ENCODE results near the gene JAZF1.

DNA sequence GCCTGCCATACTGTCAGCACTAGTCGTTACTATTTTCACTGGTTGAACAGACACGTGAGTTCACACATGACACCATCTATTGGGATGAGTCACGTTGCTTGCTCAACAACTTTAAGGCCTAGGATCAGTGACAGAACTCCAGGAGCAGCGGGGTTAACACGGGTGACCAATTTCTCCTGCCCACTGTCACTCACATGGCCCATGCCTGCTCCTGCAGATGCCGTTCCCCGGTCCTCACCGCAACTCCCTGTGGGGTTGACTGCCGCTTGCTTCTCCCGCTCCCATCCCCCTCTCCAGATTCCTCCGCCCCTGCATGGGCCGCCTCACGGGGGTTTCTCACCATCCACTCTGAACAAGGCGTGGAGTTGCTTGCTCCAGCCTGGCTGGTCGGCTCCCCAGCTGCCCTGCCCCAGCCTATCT lies 312.5 kb downstream of the JAZF1 start:
- TF ChIP-seq, protein P1, sequence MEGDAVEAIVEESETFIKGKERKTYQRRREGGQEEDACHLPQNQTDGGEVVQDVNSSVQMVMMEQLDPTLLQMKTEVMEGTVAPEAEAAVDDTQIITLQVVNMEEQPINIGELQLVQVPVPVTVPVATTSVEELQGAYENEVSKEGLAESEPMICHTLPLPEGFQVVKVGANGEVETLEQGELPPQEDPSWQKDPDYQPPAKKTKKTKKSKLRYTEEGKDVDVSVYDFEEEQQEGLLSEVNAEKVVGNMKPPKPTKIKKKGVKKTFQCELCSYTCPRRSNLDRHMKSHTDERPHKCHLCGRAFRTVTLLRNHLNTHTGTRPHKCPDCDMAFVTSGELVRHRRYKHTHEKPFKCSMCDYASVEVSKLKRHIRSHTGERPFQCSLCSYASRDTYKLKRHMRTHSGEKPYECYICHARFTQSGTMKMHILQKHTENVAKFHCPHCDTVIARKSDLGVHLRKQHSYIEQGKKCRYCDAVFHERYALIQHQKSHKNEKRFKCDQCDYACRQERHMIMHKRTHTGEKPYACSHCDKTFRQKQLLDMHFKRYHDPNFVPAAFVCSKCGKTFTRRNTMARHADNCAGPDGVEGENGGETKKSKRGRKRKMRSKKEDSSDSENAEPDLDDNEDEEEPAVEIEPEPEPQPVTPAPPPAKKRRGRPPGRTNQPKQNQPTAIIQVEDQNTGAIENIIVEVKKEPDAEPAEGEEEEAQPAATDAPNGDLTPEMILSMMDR (IDR thresholded peaks at IDR 0.05; ENCODE audit: insufficient read depth, low read length, poor library complexity, severe bottlenecking) = no peak
- TF ChIP-seq EZH2phosphoT487 (conservative IDR thresholded peaks at IDR 0.05; ENCODE audit: low read length) = no peak

Measured in SU-DHL-6 (cell line).